Urothelium cell line (cell line): ENCODE data around the gene KIF21B.
A peak's percentile ranks its signal among the peaks of the same experiment; 100 is the strongest.

Experiments
- DNase-seq: peaks from one replicate; pipeline ENCODE4 v3.0.0; 2011; ENCODE audit warnings: low spot score, mixed read lengths
- FAIRE-seq: peaks from 2 replicates; lab custom pipeline; 2011; peaks lifted over from hg19 to GRCh38; lab: Jason Lieb, UNC

Gene KIF21B

DNA sequence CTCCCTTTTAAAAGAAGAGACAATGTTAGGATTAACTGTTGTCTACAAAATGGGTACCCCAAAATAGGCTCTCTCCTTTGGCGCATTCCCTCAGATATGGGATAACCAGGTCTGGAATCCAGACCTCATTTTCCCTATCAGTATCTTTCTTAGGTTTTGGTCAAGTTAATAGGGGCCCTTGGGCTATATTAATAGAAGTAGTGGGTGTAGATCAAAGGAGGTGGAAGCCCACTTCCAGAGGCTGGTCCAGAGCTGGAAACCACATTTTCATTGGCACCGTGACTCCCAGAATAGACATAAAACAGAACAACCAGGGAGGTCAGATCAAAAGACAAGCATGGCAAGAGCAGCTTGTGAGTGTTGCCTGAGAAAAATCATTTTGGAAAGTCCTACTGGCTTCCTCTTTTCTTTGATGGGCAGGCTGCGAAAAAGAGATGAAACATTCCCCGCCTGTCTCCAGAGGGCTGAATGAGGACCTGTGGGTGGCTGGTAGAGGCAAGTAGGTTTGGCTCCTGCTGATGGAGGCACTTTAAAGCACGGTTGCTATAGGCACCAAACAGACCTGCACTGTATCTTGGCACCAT lies 25.8 kb upstream of the KIF21B start:
- DNase-seq: no peak
- no peak for FAIRE-seq

DNA sequence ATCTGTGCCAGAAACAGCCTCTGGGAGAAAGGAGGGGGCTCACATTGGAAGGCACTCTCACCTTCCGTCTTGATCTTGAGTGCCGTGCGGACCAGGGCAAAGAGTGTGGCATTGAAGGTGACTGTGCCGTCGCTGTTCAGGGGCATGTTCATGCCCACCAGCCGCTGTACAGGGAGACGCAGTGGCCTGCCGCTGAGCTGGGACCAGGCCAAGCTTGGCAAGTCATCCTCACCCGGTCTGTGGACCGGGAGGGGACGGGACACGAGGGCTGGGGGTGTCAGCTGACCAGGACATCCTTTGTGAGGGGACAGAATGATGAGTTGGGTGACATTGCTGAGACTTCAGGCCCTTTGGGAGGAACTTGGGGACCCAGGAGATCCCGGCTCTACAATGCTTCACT lies 25.0 kb upstream of the KIF21B start:
- FAIRE-seq (no peak), DNase-seq (no peak)

DNA sequence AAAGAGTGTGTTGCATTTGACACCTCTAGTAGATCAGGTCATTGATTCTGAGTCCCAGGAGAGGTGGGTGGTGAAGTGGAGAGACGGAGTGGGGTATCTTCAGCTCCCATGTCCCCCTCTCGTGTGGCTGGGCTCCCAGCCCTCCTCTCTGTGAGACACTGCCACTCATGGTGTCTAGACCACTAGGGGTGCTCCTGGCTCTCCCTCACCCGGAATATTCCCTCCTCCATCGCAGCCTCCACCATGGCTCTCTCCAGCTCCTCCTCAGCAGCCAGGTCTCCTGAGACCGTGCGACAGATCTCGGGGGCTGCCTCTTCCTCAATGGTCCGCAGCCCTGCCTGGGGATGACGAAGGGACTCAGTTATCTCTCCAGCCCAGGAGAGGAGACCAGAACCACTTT lies 20.6 kb upstream of the KIF21B start:
- FAIRE-seq (no peak), DNase-seq (no peak)

DNA sequence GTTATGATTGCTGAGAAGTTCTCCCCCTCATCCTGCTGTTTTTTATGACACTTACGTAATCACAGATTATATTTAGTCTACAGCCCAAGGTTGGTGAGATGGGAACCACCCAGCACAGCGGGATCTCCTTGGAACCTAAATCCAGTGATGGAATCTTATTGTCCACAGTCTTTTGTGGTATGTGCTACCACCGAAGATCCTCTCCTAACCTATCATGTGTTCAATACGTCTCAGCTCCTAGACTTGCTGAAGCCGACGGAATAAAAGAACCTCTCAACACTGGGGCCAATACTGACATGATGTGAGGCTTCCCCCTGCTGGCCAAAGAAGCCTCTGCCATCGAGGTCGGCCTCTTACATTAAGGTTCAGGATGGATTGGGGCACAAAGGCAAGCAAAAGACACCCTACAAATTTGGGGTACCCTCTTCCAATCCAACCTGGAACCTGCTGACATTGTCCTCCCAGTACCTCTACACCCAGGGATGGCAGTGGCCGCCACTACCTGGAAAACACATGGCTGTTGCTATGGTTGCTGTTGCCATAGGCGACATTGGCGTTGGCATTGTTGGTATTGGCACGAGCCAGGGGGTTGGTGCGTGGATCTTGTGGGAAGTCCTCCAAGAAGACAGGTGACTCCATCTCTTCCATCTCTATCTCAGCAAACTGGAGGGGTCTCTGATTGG lies 19.4 kb upstream of the KIF21B start:
- FAIRE-seq (peak; percentile 32), DNase-seq (peak; percentile 61)

DNA sequence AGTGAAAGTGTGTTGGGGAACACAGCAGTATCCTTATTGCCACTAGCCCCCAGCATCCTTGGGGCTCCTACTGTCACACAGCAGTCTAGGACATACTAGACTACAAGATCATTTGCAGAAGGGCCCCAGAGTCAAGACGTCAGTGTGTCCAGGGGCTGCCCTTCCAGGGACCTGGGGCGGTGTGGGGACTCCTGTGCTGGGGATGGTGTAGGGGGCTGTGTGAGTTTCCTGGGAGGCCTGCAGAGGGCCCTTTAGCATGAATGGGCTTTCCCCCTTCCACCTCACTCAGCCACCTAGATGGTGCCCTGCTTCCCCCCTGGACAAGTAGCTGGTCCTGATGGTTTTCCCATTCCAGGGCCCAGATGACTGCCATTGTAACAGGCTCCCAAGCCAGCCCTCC lies 17.5 kb upstream of the KIF21B start:
- FAIRE-seq (no peak), DNase-seq (no peak)

DNA sequence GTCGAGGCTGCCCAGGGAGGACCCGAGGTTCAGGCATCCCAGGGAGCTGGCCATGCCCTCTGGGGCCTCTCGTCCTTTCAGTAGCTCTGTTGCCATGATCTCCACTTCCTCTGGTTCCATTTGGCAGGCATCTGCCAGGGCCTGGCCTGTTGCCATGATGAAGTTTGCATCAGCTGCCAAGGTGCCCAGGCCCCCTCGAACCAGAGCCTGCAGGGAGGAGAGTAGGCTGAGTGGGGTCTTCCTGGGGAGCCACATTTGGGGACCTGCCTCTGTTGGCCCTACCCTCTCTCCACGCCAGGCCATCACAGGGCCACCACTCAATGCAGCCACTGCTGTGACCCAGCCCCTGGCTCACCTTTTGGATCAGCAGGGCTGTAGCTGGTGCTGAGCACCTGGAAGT lies 16.4 kb upstream of the KIF21B start:
- FAIRE-seq (no peak), DNase-seq (no peak)

DNA sequence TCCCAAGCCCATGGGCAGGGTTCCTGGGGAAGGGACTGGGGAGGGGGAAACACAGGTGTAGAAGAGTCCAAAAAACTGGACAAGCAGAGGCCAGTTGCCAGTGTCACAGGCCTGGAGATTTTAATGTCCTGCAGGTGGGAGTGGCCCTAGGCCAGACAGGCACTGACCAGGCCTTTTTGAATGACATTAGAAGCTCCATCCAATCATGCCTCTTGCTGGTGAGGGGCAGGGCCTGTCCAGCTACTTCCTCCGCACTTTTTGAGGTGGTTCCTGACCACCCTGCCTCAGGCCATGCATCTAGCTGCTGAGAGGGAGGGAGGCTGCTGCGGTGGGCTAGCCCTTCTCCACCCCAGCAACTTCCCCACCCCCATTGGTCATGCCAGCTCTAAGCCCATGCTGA lies 15.9 kb upstream of the KIF21B start:
- DNase-seq: no peak
- no peak for FAIRE-seq

DNA sequence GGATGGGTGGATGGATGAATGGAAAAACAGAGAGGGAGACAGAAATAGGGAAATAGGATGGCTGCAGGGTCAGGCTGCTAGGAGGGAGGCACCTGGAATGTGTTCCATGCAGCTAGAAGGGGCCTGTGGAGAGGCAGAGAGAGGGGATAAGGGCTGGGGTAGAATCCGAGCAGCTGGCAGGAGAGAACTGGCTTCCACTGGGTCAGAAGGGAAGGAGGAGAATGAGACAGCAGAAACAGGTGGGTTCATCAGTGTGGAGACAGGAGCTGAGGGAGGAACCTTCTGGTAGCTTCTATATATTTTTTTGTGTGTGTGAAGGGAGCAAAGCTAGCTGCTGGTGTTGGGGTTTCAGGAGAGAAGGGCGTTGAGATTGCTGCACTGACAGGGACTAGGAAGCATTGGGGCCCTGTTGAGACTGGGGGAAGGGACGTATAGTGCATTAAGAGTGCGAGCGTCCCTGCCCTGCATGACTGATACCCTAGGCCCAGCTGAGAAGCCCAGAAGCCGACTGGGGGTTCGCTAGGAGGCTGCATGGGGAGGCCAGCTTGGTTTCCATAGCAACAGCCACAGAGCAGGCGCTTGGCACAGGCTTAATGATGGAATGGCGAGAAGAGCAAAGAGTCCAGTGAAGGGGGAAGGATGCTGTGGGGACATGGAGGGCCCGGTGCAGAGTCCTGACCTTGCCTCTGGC lies 14.8 kb upstream of the KIF21B start:
- no peak for FAIRE-seq
- no peak for DNase-seq

DNA sequence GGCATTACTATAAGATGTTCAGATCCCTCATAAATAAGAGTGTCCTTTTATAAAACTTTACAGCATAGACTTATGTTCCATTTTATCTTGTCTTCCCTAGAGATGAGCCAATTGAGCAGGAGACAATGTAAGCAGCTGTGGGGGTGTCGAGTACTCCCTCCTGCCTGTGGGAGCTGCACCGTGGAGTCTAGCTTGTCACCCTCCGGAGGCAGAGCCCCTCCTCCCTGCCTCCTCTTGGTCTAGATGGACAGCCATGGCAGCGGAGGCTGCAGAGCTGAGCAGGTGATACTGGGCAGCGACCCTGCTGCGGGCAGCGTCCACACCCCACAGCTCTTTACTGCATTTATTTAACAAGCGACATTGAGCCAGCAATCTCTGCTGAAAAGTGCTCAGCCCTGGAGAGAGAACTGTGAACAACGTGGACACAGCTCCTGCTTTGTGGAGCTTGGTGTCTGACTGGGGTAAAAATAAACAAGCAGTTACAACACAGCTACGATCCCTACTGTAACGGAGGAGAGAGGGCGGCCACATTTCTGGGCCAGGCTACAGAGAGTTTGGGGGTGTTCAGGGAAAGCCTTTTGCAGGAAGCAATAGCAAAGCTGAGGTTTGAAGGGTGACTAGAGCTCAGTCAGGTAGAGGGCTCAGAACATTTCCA lies 12.8 kb upstream of the KIF21B start:
- FAIRE-seq (no peak), DNase-seq (no peak)

DNA sequence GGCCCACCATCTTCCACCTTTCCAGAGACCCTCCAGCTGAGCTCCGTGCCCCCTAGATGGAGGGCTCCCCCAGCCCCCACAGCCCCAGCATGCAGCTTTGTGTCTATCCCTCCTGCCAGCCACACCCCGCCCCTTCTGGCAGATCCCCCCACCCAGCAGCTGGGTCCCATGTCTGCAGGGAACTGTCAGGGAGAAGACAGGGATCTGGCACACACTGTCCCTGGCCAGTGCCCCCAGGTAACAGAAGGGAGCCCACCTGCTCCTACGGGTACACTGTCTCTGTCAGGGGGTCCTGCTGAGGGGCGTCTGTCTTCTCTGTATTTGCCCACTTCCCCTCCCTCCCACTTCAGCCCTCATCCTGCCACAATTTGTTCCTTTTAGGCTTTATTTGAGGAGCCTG lies 11.2 kb upstream of the KIF21B start:
- FAIRE-seq (no peak), DNase-seq (no peak)

DNA sequence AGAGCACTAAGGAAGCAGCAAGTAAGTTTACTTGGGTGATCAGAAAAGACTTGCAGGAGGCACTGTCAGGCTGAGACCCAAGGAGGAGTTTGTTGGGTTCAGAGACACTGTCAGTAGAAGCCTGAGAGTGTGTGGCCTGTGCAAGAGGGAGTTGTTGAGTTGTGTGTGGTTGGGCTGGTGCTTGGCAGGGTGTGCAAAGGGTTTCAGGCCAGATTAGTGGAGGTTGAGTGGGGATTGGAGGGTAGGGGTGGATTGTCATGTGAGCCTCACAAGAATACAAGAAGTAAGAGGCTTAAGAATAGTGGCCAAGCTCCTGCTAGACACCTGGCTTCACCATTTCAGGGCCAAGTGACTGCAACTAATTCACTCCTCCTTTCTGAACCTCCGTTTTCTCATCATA lies 8.9 kb upstream of the KIF21B start:
- no peak for DNase-seq
- FAIRE-seq: no peak

DNA sequence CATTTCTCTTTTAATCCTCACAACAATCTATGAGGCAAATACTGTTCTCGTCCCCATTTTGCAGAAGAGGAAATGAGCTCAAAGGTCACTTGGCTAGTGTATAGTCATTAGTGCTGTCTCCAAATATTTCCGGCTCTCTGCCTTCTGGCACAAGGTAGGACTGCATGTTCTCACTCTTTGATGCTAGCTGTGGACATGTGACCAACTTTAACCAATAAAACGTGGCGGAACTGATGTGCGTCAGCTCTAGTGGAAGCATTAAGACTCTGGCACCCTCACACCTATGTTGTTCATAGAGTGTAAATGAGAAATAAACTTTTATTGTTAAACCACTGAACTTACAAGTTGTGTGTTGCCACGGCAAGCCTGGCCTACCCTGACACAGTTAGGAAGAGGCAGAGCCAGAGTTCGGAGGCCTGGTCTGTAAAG lies 5.0 kb upstream of the KIF21B start:
- DNase-seq: no peak
- no peak for FAIRE-seq

DNA sequence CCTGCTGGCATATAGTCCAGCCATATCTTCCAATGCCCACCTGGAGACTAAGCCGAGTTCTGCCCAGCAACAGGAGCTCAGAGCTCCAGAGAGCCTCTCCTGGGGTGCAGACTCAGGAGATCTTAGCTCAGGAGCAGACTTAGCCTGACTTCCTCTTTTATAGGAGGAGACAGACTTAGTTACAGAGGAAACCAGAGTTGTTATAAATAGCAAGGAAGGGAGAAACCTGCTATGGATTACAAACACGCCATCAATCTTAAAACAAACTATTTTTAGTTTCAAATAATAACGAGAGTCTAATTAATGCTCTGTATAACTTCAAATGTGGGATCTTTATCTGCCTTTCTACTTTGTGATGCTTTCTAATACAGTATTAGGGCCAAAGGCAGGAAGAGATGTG lies 3.3 kb upstream of the KIF21B start:
- no peak for FAIRE-seq
- DNase-seq: no peak

DNA sequence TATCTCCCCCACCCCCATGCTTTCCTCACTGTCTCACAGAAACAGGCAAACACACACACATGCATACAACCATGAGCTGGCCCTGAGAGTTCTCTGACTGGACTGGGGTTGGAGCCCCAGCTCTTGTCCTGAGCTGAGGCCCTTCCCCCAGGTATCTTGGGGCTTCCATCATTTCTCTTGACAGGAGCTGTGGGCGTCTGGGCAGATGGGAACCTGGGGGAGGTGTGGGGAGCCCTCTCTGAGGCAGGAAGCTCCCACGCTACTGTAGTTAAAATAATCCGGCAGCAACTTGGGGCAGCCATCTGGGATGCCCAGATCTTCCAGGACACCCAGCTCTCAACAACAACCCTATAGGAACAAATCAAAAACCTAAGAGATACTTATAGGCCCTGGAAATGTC lies 2.7 kb upstream of the KIF21B start:
- no peak for DNase-seq
- FAIRE-seq: no peak

DNA sequence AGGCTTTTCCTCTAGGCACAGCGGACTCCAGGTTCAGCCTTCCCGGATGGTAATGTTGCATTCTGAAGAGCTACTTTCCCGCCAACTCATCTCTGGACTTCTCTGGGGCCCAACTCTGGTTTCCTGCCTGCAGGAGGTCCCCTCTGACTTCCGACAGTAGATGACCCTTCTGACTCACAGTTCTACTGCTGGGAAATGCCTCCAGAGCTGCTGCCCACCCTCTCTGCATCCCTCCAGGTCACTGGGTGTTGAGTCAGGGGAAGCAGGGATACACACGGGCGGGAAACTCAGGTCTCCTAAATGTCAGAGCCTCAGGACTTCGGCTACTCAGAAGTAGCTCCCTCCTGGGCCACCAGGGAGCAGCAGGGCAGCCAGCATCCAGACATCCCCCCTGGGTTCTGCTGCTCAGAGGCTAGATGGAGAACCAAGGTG lies 2.1 kb upstream of the KIF21B start:
- FAIRE-seq: no peak
- peak; percentile 55 for DNase-seq

DNA sequence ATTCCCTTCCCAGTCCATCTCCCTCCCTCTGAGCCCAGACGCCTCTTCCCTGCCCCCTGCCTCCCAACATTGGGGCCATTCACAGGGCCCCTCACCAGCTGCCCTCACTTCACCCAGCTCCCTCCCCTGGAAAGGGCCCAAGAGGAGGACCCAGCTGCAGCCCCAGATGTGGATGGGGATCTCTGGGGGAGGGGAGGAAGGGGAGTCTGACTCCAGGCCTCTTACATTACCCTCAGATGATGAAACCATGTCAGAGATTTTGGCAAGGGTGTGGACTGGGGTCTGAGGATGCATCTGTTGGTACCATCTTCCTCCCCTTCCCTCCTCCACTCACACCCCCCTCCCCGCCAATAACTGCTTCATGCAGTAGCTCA lies 1.1 kb upstream of the KIF21B start:
- FAIRE-seq (no peak), DNase-seq (no peak)

DNA sequence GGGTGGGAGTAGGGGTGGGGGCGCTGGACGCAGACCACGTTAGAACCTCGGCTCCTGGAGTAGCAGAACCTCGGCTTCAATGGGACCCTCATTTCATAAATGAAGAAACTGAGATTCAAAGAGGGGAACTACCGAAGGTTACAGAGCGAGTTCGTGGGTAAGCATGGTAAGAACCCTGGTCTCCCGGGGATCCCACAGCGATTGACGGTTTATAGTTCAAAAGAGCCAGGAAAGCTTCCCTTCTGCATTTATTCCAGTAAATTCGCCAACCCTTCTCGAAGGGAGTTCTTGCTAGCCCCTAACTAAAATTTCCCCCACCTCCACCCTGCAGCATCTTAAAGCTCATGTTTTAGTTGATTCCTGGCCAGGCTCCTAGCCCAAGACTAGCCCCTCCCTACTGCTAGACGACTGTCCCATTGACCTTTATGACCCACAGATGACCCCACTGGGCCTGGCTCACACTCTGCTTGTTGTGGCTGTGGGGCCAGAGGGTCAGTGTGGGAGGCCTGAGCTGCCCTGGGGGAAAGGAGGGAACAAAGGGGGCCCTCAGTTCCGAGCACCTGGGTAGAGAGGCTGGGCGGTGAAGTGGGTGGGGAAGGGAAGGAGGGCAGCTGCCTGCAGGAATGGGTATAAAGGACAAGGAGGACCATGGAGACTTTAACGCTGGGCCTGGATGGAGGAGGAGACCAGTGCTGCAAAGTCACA lies 558 bp upstream of the KIF21B start:
- DNase-seq (no peak), FAIRE-seq (no peak)

DNA sequence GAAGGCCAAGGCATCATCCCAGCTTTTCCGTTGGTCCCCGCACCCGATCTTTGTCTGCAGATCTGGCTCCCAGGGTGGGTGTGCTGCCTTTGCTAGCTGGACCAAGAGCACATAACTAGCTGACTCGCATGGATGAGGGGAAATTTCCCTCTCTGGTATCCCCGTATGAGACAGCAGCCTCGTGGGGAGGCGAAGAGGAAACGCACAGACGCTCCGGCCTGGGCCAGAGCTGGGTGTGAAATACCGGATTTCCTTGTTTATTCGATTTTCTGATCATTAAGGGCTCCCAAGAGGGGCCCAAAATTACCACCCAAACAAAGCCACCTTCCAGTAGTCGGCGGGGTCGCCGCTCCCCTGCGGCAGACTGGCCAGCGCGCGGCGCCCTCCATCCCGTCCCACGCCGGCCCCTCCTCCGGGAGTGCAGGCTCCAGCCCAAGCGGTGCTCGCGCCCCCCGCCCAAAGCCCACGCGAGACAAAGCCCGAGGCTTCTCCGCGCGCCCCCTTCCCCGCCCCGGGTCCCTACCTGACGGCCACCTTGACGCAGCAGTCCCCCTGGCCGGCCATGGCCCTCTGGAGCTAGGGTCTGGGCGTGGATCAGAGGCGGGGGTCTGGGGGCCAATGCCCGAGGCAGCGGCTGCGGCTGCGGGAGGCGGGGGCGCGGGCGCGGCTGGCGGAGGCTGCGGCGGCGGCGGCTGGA lies 546 bp downstream of the KIF21B start:
- DNase-seq (peak; percentile 32), FAIRE-seq (no peak)

DNA sequence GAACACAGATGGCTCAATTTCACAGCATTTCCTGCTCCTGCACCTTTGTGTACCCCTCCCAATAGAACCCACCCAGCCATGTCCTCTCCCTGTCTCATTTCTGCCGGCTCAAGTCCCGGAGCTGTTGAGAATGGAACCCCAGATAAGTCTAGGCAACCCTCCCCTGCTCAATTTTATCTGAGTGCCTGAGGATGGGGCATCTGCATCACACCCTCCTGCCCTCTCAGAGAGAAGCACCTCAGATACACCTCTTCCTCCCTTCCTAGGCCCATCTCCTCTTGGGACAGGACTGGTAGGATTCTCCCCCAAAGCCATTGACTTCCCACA lies 1.1 kb downstream of the KIF21B start:
- DNase-seq (no peak), FAIRE-seq (no peak)

DNA sequence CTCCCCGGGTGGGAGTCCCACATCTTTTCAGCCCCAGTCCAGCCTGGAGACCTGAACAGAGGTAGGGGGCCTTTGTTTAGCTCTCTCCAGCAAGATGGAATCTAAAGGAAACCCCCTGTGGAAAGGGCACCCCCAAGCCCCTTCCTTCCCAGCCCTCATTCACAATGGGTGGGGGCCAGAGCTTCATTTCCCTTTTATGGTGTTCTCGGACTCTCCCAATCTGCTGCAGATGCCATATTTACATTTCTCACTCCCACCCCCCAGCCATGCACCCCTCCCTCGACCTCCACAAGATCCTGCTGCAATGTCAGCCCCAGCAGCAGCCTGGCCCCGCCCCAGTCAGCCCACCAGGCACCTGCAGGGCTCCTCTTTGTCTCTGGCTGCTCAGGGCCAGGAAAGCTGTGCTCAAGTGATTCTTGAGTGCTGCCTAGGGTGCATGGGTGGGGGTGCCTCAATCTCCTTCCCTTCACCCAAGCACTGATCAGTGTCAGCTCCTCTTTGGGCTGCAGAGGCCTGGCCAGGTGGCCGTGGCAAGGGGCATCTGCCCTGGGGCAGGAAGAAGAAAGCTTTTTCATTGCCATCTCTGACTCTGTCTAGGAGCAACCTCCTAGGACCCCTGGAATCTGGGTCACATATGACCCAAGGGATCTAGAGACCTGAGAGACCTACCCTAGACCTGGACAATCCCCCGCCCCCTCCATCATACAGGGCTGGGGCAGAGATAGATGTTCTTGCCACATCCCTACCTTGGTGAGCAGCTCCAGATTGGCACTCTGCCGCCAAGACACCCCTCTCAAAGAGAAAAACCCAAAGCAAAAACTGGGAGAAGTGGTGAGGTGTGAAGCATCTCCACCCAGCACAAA lies 1.7 kb downstream of the KIF21B start:
- DNase-seq (no peak), FAIRE-seq (no peak)
